Measurements from ENCODE around the gene GAS6.

The GAS6 gene

DNA sequence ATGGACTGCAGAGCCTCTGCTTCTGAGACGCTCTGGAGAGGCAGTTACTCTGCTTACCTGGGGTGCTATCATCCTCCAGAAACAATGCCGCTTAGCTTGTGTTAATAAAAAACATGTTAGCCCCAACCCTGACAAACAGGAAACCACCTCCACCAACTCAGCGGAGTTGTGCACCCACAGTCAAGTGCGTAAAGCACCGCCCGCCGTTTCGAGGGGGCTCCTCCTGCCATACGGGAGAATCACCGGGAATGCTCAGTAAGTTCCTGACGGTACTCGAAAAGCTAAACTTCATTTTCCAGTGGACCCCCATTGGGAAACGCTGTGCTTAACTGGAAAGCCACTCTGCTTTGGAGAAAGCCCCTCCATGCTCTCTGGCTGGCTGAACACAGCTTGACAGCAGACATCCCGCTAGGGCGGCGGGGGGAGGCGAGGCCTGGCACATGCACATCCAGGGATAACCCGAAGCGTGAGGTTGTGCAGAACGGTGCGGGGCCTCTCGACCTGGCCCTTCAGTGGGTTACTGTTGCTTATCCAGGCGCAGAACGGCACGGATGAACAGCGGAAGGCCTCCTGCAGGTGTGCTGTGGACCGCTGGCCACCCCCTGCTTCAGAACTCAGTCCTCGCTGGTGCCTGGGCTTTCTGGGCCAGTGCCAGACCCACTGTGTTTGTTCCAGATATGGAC is 17.1 kb downstream of the GAS6 start:
- TF ChIP-seq ZNF274 (IDR thresholded peaks at IDR 0.05; ENCODE audit: low read depth, low read length), result no peak
- no peak overlapping the region for H3K4me3 ChIP-seq (ENCODE audit: low read length)

DNA sequence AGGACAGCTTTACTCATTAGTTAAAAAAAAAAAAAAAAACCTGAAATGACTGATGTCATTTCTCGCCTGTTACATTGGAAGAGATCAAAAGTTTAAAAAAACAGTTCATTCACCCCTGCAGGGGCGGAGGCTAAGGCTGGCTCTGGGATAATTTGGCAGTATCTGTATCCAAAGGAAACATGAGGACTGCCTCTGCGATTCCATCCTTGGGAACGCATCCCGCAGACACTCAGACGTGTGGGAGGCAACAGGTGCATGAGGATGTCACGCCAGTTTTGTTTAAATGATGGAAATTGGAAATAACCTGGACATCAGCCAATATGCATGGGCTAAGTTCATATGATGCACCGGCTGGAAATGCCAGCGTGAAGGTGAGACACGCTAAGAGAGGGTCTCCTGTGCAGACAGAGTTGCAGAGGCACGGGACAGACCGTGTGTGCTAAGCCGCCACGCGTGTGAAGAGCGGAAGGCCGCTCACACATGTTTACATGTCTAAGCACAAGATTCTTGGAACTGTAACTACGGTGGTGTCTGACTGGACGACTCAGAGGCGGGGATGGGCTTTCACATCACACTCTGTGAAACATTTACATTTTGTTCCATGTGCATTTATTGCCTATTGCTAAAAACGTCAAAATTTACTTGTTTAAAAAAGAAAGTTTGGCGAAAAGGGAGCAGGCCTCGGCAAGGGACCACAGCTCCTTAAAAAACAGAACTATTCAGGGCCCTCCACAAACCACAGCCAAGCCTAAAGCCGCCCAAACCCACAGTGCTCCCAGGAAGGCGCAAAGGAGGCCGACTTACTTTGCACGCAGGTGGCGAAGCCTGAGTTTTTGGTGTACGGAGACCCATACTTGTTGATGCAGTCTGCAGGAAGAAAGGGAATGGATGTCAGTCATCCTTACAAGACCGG is 17.9 kb downstream of the GAS6 start:
- no peak overlapping the region for H3K4me3 ChIP-seq (ENCODE audit: low read length)
- no peak for TF ChIP-seq ZNF274 (IDR thresholded peaks at IDR 0.05; ENCODE audit: low read depth, low read length)

DNA sequence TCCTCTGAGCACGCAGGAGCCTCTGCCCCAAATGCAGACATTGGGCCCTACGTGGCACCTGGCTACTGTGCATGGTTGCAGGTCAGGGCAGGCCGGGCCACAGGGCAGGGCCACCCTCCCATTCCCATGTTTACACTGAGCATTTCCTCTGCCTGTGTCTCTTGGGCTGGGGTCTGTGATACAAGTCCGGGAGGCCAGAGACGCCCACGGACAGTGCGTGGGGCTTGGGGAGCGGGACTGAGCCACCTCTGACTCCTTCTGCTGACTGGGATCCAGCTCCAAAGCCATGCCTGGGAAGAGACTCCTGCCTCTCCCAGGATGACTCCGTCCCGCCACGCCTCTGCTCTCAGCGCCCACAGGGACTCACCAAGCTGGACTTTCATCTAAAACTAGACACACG is 18.8 kb downstream of the GAS6 start:
- no peak for TF ChIP-seq ZNF274 (IDR thresholded peaks at IDR 0.05; ENCODE audit: low read depth, low read length)
- no peak overlapping the region for H3K4me3 ChIP-seq (ENCODE audit: low read length)

DNA sequence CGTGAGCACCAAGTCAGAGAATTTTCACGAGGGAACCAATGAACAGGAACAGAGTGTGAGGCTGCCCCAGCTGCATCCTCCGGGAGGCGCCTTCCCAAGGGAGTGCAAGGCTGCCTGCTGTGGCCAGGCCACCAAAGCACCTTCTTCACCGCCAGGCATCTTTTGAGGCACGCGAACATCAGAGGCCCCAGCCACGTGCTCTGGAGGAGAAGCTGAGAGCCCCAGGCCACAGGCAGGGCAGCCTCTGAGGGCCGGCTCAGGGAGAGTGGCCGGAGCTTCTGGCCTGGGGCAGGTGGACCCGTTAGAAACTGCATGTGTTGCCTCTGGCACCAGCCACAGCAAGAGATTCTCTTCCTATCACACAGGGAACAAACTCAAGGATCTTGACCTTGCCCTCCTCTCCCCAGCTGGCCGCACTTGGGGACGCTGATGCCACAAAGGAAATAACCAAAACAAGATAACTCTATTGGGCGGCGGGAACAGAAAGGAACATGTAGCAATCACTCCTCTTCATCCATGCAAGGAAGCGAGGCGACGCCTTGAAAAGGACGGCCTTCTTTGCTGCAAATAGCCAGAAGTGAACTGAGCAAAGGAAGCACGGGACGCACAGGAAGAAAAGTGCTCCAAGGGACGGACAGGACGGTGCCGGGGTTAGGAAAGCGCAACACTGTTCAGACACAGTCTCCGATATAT is 19.9 kb downstream of the GAS6 start:
- H3K4me3 ChIP-seq (ENCODE audit: low read length), result no peak overlapping the region
- no peak for TF ChIP-seq ZNF274 (IDR thresholded peaks at IDR 0.05; ENCODE audit: low read depth, low read length)

DNA sequence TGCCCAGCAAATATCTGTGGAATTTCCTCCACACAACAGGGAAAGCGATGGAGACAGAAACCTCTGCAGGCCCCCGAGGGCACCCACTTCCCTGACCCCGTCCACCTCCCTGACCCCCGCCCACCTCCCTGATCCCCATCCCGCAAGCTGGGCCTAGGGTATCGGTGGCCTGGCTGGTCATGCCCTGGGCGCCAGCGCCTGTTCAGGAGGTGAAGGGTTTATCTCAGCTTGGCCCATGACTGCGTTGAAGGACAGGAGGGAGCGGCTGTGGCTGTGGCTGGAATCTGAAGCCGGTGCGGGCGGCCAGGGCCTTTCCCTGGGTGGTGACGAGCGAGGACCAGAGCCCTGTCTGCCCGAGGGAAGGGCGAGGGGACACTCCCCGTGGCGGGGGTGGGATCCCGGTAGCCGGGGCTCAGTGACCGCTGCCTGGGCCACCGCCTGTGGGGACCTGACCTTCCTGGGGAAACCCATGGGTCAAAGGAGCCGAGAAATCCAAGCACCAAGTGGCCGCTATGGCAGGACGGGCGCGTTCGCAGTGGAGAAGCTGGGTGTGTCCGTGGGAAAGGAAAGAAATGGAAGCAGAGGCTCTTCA is 20.7 kb downstream of the GAS6 start:
- no peak for TF ChIP-seq ZNF274 (IDR thresholded peaks at IDR 0.05; ENCODE audit: low read depth, low read length)
- no peak overlapping the region for H3K4me3 ChIP-seq (ENCODE audit: low read length)

DNA sequence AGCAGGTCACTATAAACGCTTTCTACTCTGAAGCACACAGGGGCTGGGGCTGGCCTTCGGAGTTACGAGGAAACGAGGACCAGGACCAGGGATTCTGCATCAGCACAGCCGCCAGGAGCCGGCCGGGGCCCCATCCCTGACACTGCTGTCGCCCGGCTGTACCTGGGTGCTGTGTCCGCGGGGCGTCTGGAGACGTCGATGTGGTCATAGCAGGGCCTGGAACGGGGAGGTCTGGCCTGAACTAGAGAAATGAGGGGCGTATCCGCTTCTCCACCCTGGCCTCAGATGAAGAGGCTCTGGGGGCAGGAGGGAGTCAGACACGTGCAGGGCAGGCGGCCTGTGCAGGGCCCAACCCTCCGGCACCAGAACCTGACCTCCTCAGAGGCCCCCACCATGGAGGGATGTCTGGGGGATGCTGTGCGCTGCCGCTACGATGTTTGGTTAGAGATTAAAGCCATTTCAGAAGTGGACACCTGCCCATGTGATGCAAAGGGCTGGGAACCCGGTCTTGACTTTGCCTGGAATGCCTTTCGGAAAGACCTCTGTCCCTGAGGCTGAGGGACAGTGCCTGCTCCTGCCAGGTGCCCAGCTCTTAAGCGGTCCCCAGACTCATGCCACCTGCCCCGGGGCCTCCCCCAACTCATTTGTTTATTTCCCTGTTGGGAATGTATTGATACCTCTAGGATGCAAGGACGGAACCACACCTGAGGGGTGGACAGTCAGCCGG is 21.4 kb downstream of the GAS6 start:
- TF ChIP-seq ZNF274 (IDR thresholded peaks at IDR 0.05; ENCODE audit: low read depth, low read length), result no peak
- H3K4me3 ChIP-seq (ENCODE audit: low read length), result no peak overlapping the region

DNA sequence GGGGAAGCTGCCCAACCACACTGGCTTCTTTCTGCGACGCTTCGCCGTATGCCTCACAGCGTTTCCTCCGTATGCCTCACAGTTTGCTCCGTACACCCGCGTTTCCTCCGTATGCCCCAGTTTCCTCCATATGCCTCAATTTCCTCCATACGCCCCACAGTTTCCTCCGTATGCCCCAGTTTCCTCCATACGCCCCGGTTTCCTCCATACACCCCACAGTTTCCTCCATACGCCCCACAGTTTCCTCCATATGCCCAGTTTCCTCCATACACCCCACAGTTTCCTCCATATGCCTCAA is 22.6 kb downstream of the GAS6 start:
- H3K4me3 ChIP-seq (ENCODE audit: low read length), result no peak overlapping the region
- TF ChIP-seq ZNF274 (IDR thresholded peaks at IDR 0.05; ENCODE audit: low read depth, low read length), result no peak

DNA sequence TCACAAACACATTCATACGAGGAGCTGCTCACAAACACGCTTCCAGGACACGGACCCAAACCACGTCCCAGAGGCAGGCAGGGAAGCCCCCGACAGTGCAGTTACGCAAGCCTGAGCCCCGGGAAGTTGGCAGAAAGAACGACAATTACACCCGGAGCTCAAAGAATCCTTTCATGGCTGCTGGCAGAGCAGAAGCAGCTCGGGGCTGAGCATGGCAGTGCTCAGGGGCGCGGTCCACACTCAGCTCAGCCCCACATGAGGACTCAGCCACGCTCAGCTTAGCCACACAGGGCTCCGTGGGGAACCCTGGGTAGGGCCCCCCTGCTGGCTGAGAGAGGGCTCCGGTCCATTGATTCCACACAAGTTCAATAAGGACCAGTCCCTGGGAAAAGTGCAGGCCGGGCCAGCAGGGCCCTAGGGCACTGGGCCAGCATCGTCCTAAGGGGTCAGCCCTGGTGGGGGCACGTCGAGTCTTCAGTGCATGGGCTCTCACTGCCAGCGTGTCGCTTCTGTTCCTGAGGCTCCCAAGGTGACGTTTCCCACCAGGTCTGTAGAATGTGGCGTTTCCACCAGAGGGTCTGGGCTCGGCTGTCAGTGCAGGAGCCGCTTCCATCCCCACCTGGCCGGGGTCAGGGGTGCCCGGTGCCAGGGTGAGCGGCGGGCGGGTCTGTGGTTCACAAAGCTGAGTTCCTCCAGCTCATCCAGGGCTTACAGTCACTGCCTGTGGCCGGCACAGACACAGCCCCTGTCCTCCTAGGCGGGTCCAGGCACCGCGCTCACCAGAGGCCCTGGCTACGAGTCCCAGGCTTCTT is 23.1 kb downstream of the GAS6 start:
- H3K4me3 ChIP-seq (ENCODE audit: low read length), result no peak overlapping the region
- no peak for TF ChIP-seq ZNF274 (IDR thresholded peaks at IDR 0.05; ENCODE audit: low read depth, low read length)

DNA sequence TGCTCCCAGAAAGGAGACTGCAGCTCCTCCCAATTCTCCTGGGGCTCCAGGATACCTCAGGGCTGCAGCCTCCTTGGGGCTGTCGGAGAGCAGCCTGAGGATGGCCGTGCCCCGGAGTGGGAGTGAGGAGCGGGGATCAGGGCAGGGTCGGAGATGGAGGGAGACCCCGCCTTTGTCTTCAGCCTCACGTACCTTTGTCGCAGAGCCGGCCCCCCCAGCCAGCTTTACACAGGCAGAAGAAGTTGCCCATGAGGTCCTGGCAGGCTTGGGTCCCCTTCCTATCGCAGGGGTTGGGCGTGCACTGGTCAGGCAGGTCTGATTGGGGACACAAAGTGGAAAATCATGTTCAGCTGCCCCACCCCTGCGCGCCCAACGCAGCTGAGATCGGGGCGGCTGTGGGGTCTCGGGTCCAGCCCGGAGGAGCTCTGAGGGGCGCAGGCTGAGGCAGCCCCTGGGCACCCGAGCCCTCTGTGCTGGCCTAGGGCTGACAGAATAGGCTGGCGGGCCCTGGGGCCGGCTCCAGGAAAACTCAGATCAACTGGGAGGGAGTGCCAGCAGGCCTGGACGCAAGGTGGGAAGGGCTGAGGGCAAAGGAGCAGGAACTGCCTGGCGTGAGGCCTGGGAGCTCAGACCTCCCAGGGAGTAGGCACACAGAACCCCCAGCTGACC is 24.2 kb downstream of the GAS6 start:
- TF ChIP-seq ZNF274 (IDR thresholded peaks at IDR 0.05; ENCODE audit: low read depth, low read length), result no peak
- H3K4me3 ChIP-seq (ENCODE audit: low read length), result no peak overlapping the region

DNA sequence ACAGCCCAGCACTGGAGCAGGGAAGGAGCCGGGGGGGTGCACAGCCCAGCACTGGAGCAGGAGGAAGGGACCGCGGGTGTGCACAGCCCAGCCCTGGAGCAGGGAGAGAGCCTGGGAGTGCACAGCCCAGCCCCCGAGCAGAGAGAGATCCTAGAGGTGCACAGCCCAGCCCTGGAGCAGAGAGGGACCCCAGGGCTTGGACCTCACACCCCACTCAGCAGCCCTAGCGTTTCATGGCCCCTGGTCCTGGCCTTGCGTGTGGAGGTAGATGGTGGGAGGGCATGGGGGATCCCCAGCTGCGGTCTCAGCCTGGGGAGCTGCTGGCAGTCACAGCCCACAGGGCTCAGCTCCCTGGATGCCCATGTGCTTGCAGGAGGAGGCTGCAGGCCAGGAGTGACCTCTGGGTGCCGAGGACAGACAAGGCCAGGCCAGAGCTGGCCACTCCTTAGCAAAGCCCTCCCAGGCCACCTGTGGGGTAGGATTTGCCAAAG is 25.1 kb downstream of the GAS6 start:
- no peak for TF ChIP-seq ZNF274 (IDR thresholded peaks at IDR 0.05; ENCODE audit: low read depth, low read length)
- H3K4me3 ChIP-seq (ENCODE audit: low read length), result no peak overlapping the region

DNA sequence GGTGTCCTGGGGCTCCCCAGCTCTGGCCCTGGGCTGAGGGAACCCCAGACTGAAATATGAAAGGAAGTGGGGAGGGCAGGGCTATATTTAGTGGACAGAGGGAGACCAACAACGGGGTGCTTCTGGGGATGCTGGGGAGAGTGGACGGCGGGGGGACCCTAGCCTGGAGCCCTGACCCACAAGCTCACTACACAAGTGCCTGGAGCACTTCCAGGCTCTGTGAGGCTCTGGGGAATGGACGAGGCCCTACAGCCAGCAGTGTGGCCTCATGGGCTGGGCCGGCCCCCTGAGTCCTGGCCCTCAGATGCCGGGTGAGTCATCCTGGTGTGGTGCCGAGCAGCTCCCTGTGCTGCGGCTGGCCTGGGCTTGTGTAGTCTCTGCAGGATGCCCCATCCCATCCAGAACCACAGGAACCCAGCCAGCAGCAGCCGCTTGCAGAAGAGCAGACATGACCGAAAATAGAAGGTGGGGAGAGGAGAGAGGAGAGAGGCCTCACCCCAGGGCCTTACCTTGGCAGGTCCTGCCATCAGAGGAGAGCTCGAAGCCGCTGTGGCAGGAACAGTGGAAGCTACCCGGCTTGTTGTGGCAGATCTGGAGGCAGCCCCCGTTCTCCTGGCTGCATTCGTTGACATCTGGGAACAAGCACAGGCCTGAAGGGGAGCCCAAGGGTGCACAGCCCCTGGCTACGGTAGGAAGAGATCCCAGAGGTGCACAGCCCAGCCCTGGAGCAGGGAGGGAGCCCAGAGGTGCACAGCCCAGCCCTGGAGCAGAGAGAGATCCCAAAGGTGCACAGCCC is 26.1 kb downstream of the GAS6 start:
- H3K4me3 ChIP-seq (ENCODE audit: low read length), result no peak overlapping the region
- no peak for TF ChIP-seq ZNF274 (IDR thresholded peaks at IDR 0.05; ENCODE audit: low read depth, low read length)
